GM12878 (cell line): ENCODE measurements around the gene TMOD2. TPM values are rescaled to one million over a fixed set of nuclear protein-coding genes. Genes with fewer than 3 reads are reported as not detected.
A peak's percentile ranks its signal among the peaks of the same experiment; 100 is the strongest.

ENCODE experiments used
- ATAC-seq: fragments of 200-7000 bp; cut with Tn5 transposase; 3 replicates; pipeline ENCODE4 v1.9.1; 2020; ENCODE audit warnings: mild to moderate bottlenecking, moderate library complexity
- BruUV-seq: library from RNA; stranded (reverse); fragments of 400-500 nt; replicated peaks from 2 replicates; lab custom pipeline; 2021; lab: Mats Ljungman, UMichigan
- CTCF ChIA-PET: fragments of 300-600 bp; sonication (Branson Sonifier 250); formaldehyde crosslinking; extraction: SDS; loops from one replicate; lab custom pipeline; 2021; ENCODE audit warnings: inconsistent platforms; lab: Yijun Ruan, JAX
- POLR2A ChIA-PET: fragments of 350-600 bp; formaldehyde crosslinking; extraction: SDS; loops from one replicate; lab custom pipeline; 2021; ENCODE audit warnings: inconsistent platforms; lab: Charles Lee
- RAD21 ChIA-PET: fragments of 300-600 bp; sonication (Branson Sonifier 250); formaldehyde crosslinking; loops from one replicate; lab custom pipeline; 2023; ENCODE audit warnings: antibody characterized with exemption; ENCODE audit not compliant: unreplicated experiment; lab: Charles Lee
- SMC1A ChIA-PET: fragments of 300-600 bp; sonication (Branson Sonifier 250); formaldehyde crosslinking; loops from one replicate; lab custom pipeline; 2023; ENCODE audit not compliant: unreplicated experiment, uncharacterized antibody; lab: Charles Lee
- DNase-seq: peaks from one replicate; pipeline ENCODE4 v3.0.0-alpha.2; 2011; ENCODE audit warnings: low read depth, low spot score
- FAIRE-seq: peaks from 3 replicates; lab custom pipeline; 2011; peaks lifted over from hg19 to GRCh38; lab: Jason Lieb, UNC
- H2AFZ ChIP-seq: 2 replicates; pipeline ENCODE4 v1.6.0; 2011; ENCODE audit warnings: low read depth, low read length, control low read depth; ENCODE audit not compliant: control insufficient read depth
- H3K27ac ChIP-seq: 2 replicates; pipeline ENCODE4 v1.5.1; 2011; ENCODE audit warnings: control low read depth; ENCODE audit not compliant: control insufficient read depth, insufficient read depth
- H3K27me3 ChIP-seq, 2 experiments: replicated peaks in 1 of 2; 2 replicates each; pipeline versions ENCODE4 v1.6.0 to v1.6.1; 2011; ENCODE audit warnings: low read length in 1 of 2; ENCODE audit not compliant: control insufficient read depth in 2 of 2, insufficient read depth in 2 of 2
- H3K36me3 ChIP-seq, 2 experiments: 2 replicates each; pipeline ENCODE4 v1.5.1; 2011; ENCODE audit warnings: low read length in 1 of 2; ENCODE audit not compliant: control insufficient read depth in 2 of 2, insufficient read depth in 2 of 2
- H3K4me1 ChIP-seq: 2 replicates; pipeline ENCODE4 v1.6.1; 2011; ENCODE audit warnings: mild to moderate bottlenecking, low read length, moderate library complexity, mixed read lengths; ENCODE audit not compliant: control insufficient read depth, insufficient read depth
- H3K4me2 ChIP-seq: 2 replicates; pipeline ENCODE4 v1.6.0; 2011; ENCODE audit warnings: control low read depth; ENCODE audit not compliant: control insufficient read depth, insufficient read depth
- H3K4me3 ChIP-seq: fragments of 200-600 bp; sonication (generic); 2 replicates; pipeline ENCODE4 v1.5.1; 2016
- H3K79me2 ChIP-seq: 2 replicates; pipeline ENCODE4 v1.6.0; 2011; ENCODE audit warnings: low read length; ENCODE audit not compliant: control insufficient read depth, insufficient read depth
- H3K9ac ChIP-seq: 2 replicates; pipeline ENCODE4 v1.8.0; 2011; ENCODE audit warnings: low read length, control low read depth, mixed read lengths; ENCODE audit not compliant: control insufficient read depth, insufficient read depth
- H3K9me3 ChIP-seq: replicated peaks from 3 replicates; pipeline ENCODE4 v1.5.1; 2011; ENCODE audit warnings: mild to moderate bottlenecking, low read length; ENCODE audit not compliant: control insufficient read depth, insufficient read depth
- H4K20me1 ChIP-seq: 2 replicates; pipeline ENCODE4 v1.6.0; 2011; ENCODE audit not compliant: control insufficient read depth, insufficient read depth
- EP300 ChIP-seq, 2 experiments: fragments of 150-350 bp in 1 of 2; IDR thresholded peaks; 2 replicates each; pipeline ENCODE4 v1.6.1; 2011 to 2012; ENCODE audit warnings: low read depth in 2 of 2, low read length in 2 of 2, borderline replicate concordance in 1 of 2, improper control_type of control experiment in 1 of 2, inconsistent platforms in 1 of 2; ENCODE audit not compliant: control insufficient read depth in 1 of 2
- KDM1A ChIP-seq: fragments of 200-600 bp; sonication (generic); IDR thresholded peaks from 2 replicates; pipeline ENCODE4 v1.6.1; 2016; ENCODE audit warnings: borderline replicate concordance
- POU2F2 ChIP-seq: IDR thresholded peaks from 3 replicates; pipeline ENCODE4 v1.6.1; 2011; ENCODE audit warnings: low read depth, mild to moderate bottlenecking, low read length, borderline replicate concordance
- RAD21 ChIP-seq: IDR thresholded peaks from 2 replicates; pipeline ENCODE4 v1.6.1; 2011; ENCODE audit warnings: mild to moderate bottlenecking, low read depth, low read length, moderate library complexity; ENCODE audit not compliant: insufficient read depth
- RUNX3 ChIP-seq: IDR thresholded peaks from 2 replicates; pipeline ENCODE4 v1.6.1; 2012; ENCODE audit warnings: low read length, inconsistent platforms
- SMC3 ChIP-seq: IDR thresholded peaks from 2 replicates; pipeline ENCODE4 v1.6.1; 2011; ENCODE audit warnings: low read length, improper control_type of control experiment, borderline replicate concordance
- SRF ChIP-seq, 2 experiments: IDR thresholded peaks; 2 replicates each; pipeline ENCODE4 v1.6.1; 2011; ENCODE audit warnings: low read depth in 2 of 2, low read length in 2 of 2, mild to moderate bottlenecking in 1 of 2, moderate library complexity in 1 of 2
- WGBS: methylation state at CpG from one replicate; pipeline ENCODE4 v1.1.6; 2016; ENCODE audit warnings: low lambda C conversion rate; ENCODE audit not compliant: insufficient replicate concordance, insufficient coverage; ENCODE audit errors: missing lambda C conversion rate; 5-methylcytosine and 5-hydroxymethylcytosine counted together
- in situ Hi-C: fragments of 300-500 bp; cut with MboI; formaldehyde crosslinking; loops from 9 replicates; pipeline ENCODE4 v1.14.3; 2018; ENCODE audit warnings: mixed read lengths
- intact Hi-C: fragments of 100-400 bp; cut with micrococcal nuclease; formaldehyde crosslinking; loops from one replicate; pipeline ENCODE4 v1.14.2; 2022; ENCODE audit not compliant: unreplicated experiment
- polyA plus RNA-seq, 11 experiments: library from polyadenylated mRNA; depleted of rRNA in 4 of 11; unstranded in 6 of 11; stranded (reverse) in 5 of 11; fragments of >200 nt; fragmentation: Nextera tagmentation in 4 of 11; fragmentation: Illumina TruSeq in 1 of 11; extraction: Ambion mirVana in 4 of 11; extraction: Trizol in 1 of 11; gene quantifications; 1 replicate in 1 of 11; 2 replicates in 10 of 11; pipeline versions ENCODE4 v1.2.1 to v1.2.3, GENCODE V29; 2011 to 2016; ENCODE audit warnings: inconsistent platforms in 2 of 11, missing spikeins in 2 of 11, low read depth in 1 of 11
- total RNA-seq, 4 experiments: library from RNA; depleted of rRNA in 3 of 4; stranded (reverse); fragments of >200 nt in 3 of 4; fragmentation: Illumina TruSeq in 1 of 4; extraction: Trizol in 1 of 4; gene quantifications; 2 replicates each; pipeline versions ENCODE4 v1.2.1 to v1.2.3, GENCODE V29; 2013 to 2021
- TF ChIP-seq, protein P1 (sequence below), 3 experiments: IDR thresholded peaks in 2 of 3; conservative IDR thresholded peaks in 1 of 3; 2 replicates each; pipeline ENCODE4 v1.5.1; 2011; ENCODE audit warnings: low read depth in 3 of 3, low read length in 3 of 3, mild to moderate bottlenecking in 3 of 3, control low read depth in 2 of 3, moderate library complexity in 2 of 3, inconsistent platforms in 1 of 3, mixed read lengths in 1 of 3; ENCODE audit not compliant: control insufficient read depth in 2 of 3, insufficient read depth in 1 of 3; ENCODE audit errors: extremely low read depth in 1 of 3

The TMOD2 gene
- total and polyA plus RNA-seq, 10 of the 15 experiments (the other 5 are each of a cell fraction or from before 2014, with no cell fraction given): 0.61 to 15.2 (median 6.3) TPM

DNA sequence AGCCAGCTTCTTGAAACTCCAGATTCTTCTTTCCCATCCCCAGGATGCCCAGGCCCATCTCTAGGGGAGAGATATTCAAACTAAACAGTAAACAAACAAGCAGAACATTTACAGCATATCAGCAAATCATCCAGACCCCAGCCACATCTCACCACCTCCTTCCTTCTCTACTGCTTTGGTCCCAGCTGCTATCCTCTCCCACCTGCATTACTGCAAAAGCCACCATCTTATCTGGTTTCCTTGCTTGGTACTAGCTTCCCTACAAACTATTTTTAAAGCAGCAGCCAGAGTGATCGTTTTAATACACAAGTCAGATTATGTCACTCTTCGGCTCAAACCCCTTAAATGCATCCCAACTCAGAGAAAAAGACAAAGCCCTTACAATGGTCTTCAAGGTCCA, 18.8 kb upstream of the TMOD2 start (continued):
- TF ChIP-seq KDM1A (no peak), POU2F2 (no peak)

DNA sequence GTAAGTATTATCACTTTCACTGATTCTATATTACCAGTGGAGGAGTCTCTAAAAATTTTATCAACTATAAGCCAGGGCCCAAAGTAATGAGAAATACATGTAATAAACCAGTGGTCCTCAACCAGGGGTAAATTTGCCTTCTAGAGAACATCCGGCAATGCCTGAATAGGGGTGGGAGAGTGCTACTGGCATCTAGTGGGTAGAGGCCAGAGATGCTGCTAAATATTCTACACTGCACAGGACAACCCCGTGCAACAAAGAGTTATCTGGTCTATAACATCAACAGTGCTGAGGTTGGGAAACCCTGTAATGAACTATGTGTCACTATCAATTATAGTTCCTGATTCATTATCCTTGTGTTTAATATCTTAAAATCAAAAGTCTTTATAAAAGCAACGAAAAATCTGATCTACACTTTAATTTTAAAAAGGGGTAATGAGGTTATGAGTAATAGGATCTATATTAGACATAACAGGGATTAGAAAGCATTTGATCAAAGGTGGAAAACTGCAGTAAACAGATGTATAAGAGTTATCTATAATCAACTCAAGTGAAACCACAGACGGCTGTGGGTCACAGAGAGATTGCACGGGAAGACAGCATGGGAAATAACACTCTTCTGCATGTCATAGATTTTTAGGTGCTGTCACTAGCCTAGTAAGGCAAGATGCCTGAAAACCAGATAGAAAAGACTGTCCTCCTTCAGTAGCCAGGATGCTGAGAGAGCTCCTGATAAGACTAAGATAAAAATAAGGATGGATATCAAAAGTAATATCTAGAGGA, 16.0 kb upstream of the TMOD2 start:
- peaks cover 71% of the 10 kb centered on the region for H3K79me2 ChIP-seq
- FAIRE-seq (no peak), ATAC-seq (peak; percentile 55)
- H3K4me2 ChIP-seq: peak overlapping the region; percentile 95
- SMC1A ChIA-PET: interaction anchor here (0.7 to 7.0 kb wide), 21 partner anchors 9 to 272 kb away, joined by 3 to 52 read pairs (median 5); partner anchors contain the start of gene DMXL2
- BruUV-seq: TSS peak; percentile 52
- TF ChIP-seq RUNX3: peak; percentile 52
- TF ChIP-seq RAD21: peak; percentile 68
- TF ChIP-seq EP300 (IDR thresholded peaks at IDR 0.05; ENCODE audit: borderline replicate concordance in 1 of 2, control insufficient read depth in 1 of 2, low read depth in 2 of 2, low read length in 2 of 2): no peak
- TF ChIP-seq SMC3: peak; percentile 40; the same call in 1 of the 2 replicates
- TF ChIP-seq SRF (IDR thresholded peaks at IDR 0.05; ENCODE audit: low read depth in 2 of 2, low read length in 2 of 2): peak; percentile 82 to 91
- TF ChIP-seq, protein P1, sequence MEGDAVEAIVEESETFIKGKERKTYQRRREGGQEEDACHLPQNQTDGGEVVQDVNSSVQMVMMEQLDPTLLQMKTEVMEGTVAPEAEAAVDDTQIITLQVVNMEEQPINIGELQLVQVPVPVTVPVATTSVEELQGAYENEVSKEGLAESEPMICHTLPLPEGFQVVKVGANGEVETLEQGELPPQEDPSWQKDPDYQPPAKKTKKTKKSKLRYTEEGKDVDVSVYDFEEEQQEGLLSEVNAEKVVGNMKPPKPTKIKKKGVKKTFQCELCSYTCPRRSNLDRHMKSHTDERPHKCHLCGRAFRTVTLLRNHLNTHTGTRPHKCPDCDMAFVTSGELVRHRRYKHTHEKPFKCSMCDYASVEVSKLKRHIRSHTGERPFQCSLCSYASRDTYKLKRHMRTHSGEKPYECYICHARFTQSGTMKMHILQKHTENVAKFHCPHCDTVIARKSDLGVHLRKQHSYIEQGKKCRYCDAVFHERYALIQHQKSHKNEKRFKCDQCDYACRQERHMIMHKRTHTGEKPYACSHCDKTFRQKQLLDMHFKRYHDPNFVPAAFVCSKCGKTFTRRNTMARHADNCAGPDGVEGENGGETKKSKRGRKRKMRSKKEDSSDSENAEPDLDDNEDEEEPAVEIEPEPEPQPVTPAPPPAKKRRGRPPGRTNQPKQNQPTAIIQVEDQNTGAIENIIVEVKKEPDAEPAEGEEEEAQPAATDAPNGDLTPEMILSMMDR (IDR thresholded peaks at IDR 0.05 in 2 of 3, conservative IDR thresholded peaks at IDR 0.05 in 1 of 3; ENCODE audit: control insufficient read depth in 2 of 3, extremely low read depth in 1 of 3, insufficient read depth in 1 of 3, low read depth in 3 of 3, low read length in 3 of 3): peak; percentile 37 to 57 (median 56); a peak in 5 of 6 replicates
- TF ChIP-seq, all 136 proteins: peak for 5
- H3K27me3 ChIP-seq: no peaks in the 10 kb centered on the region
- no peaks in the 10 kb centered on the region for H3K36me3 ChIP-seq
- intact Hi-C loops: loop anchor here (1.0 to 10.0 kb wide), 5 partner anchors 41 to 369 kb away; partner anchors contain the start of gene DMXL2
- ChIA-PET CTCF (interaction anchor here (0.9 to 10.1 kb wide), 13 partner anchors 10 to 368 kb away, joined by 3 to 136 read pairs (median 4); partner anchors contain the start of gene DMXL2), RAD21 (interaction anchor here (0.9 to 5.5 kb wide), 13 partner anchors 9 to 857 kb away, joined by 3 to 33 read pairs (median 5); partner anchors contain the start of gene DMXL2), POLR2A (interaction anchor here (0.5 to 2.4 kb wide), 8 partner anchors 8 to 328 kb away, joined by 3 to 11 read pairs (median 4); partner anchors contain the start of gene DMXL2)
- H3K27ac ChIP-seq: peak overlapping the region; percentile 94
- no peaks in the 10 kb centered on the region for H4K20me1 ChIP-seq
- peak overlapping the region; percentile 57 for H3K9ac ChIP-seq
- H3K9me3 ChIP-seq: no peaks in the 10 kb centered on the region
- peaks cover 39% of the 10 kb centered on the region for H3K4me1 ChIP-seq
- 0 out of 2 replicates have a peak overlapping the region, but pooled peaks have one; percentile 4 for H2AFZ ChIP-seq
- in situ Hi-C loops: no loop called here
- DNase-seq: no peak
- peak overlapping the region; percentile 77 for H3K4me3 ChIP-seq
- WGBS: 0% methylated on average over 5 of the region's 5 CpGs
